Measurements from ENCODE around the gene ATP6V1E1. TPM values are rescaled to one million over a fixed set of nuclear protein-coding genes. Genes with fewer than 3 reads are reported as not detected.
A peak's percentile ranks its signal among the peaks of the same experiment; 100 is the strongest.
"Not testable (repeated sequence)": the region's sequence is repeated elsewhere in the genome, so short reads cannot be mapped to it uniquely, and the experiment has no call there.

The ATP6V1E1 gene
- 183 and 220 TPM in 2 replicates for total RNA-seq (2014; rRNA removed; shearing (Covaris generic))

- DNase-seq (ENCODE audit: low spot score) = peak; percentile 90
These were observed at the start of gene ATP6V1E1 for GRCh38 chr22:17628406-17629172. TSS of gene ATP6V1E1 (minus strand) at chr22:17628749. CDS start at chr22:17628635, 114 bp downstream.

GRCh38 chr22:17675584-17675983, 47.0 kb upstream of the ATP6V1E1 start:
- no peak for DNase-seq (ENCODE audit: low spot score)

GRCh38 chr22:17674152-17674551, 45.6 kb upstream of the ATP6V1E1 start:
- DNase-seq (ENCODE audit: low spot score) = no peak

GRCh38 chr22:17672417-17672991, 44.0 kb upstream of the ATP6V1E1 start:
- DNase-seq (ENCODE audit: low spot score) = no peak

GRCh38 chr22:17671521-17672092, 43.1 kb upstream of the ATP6V1E1 start:
- not testable (repeated sequence) for DNase-seq (ENCODE audit: low spot score)

- DNase-seq (ENCODE audit: low spot score) = no peak
These were observed 37.3 kb upstream of the ATP6V1E1 start for GRCh38 chr22:17665854-17666253.

- no peak for DNase-seq (ENCODE audit: low spot score)
These were observed 36.7 kb upstream of the ATP6V1E1 start for GRCh38 chr22:17665248-17665647.

- DNase-seq (ENCODE audit: low spot score) = no peak
These were observed 36.0 kb upstream of the ATP6V1E1 start for GRCh38 chr22:17664414-17665055.

GRCh38 chr22:17656870-17657395, 28.4 kb upstream of the ATP6V1E1 start:
- no peak for DNase-seq (ENCODE audit: low spot score)

GRCh38 chr22:17655289-17655688, 26.7 kb upstream of the ATP6V1E1 start:
- no peak for DNase-seq (ENCODE audit: low spot score)

- no peak for DNase-seq (ENCODE audit: low spot score)
These were observed 20.0 kb upstream of the ATP6V1E1 start for GRCh38 chr22:17648569-17648968.

- DNase-seq (ENCODE audit: low spot score) = no peak
These were observed 19.4 kb upstream of the ATP6V1E1 start for GRCh38 chr22:17647991-17648390.

GRCh38 chr22:17647452-17647851, 18.9 kb upstream of the ATP6V1E1 start:
- DNase-seq (ENCODE audit: low spot score) = no peak

- DNase-seq (ENCODE audit: low spot score) = not testable (repeated sequence)
These were observed 13.8 kb upstream of the ATP6V1E1 start for GRCh38 chr22:17642357-17642756.

- no peak for DNase-seq (ENCODE audit: low spot score)
These were observed 12.7 kb upstream of the ATP6V1E1 start for GRCh38 chr22:17641269-17641668.

- peak; percentile 47 for DNase-seq (ENCODE audit: low spot score)
These were observed 10.7 kb upstream of the ATP6V1E1 start for GRCh38 chr22:17639247-17639741.

- peak; percentile 74 for DNase-seq (ENCODE audit: low spot score)
These were observed 10.1 kb upstream of the ATP6V1E1 start, which contains the start of gene BCL2L13 for GRCh38 chr22:17638432-17639246. TSS of gene BCL2L13 (plus strand) at chr22:17638757. CDS start at chr22:17655712, 16,955 bp downstream.

GRCh38 chr22:17638182-17638431, 9.6 kb upstream of the ATP6V1E1 start:
- DNase-seq (ENCODE audit: low spot score) = no peak

- DNase-seq (ENCODE audit: low spot score) = no peak
These were observed 9.1 kb upstream of the ATP6V1E1 start for GRCh38 chr22:17637490-17638181.

GRCh38 chr22:17636850-17637249, 8.3 kb upstream of the ATP6V1E1 start:
- not testable (repeated sequence) for DNase-seq (ENCODE audit: low spot score)

- no peak for DNase-seq (ENCODE audit: low spot score)
These were observed 6.1 kb upstream of the ATP6V1E1 start for GRCh38 chr22:17634696-17635095.
